LHCN-M2 (cell line): ENCODE measurements around the gene TGM1. TPM values are rescaled to one million over a fixed set of nuclear protein-coding genes. Genes with fewer than 3 reads are reported as not detected.
A peak's percentile ranks its signal among the peaks of the same experiment; 100 is the strongest.
"Not testable (repeated sequence)": the region's sequence is repeated elsewhere in the genome, so short reads cannot be mapped to it uniquely, and the experiment has no call there.

Experiments
- DNase-seq: peaks from one replicate; pipeline ENCODE4 v3.0.0-alpha.2; 2012; ENCODE audit warnings: low read depth
- total RNA-seq: library from RNA; depleted of rRNA; stranded (reverse); fragments of >200 nt; gene quantifications from 2 replicates; pipeline ENCODE4 v1.2.3, GENCODE V29; 2014

Gene TGM1
- total RNA-seq, 1 experiment from 2014 or later = 2.5 TPM

DNA sequence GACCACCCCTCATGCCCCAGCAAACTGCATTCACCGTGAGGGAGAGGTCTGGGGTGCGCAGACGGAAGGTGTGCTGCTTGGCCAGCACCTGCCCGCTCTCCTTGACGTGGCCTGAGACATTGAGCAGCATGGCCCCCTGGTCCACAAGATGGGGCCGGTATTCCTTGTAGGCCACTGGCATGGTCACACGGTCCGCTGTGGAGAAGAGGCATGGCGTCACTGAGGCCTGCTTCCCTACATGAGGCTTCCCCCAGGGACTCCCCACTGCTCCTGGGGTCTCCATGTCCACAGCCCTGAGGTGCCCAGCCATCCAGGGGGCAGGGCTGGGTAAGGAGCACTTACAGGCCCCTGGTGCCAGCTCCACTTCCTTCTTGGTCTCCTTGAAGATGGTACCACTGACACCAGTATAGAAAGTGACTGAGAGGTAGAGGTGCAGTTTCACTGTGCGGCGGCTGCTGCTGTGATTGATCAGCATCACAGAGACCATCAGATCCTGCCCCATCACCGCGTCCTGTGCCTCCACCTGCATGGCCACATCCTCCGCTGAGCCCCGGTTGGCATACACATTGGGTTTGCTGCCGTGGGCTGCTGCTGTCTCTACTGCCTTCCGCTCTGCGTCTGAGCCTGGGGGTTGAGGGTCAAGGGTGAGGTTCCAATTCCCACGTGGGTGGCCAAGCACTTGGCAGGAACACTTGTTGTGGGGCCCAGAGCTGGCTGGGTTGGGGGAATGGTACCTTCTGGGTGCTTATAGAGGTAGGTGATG, 8.2 kb downstream of the TGM1 start:
- DNase-seq = no peak

DNA sequence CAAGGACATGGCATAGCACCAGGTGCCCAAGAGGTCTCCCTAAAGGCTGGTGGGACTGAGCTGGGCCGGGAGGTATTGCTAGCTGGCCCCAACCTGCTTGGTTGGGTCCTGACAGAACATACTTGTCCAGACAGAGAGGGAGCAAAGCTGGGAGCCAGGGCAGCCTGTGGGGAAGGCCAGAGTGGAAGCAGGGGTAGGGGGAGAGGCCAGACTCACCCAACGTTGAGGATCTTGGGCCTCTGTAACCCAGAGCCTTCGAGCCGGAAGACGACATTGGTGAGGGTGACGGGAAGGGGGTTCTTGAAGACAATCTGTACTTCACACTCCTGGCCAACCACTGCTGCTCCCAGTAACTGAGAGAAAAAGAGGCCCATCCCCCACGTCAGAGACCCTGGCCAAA, 9.0 kb downstream of the TGM1 start:
- no peak for DNase-seq

GRCh38 chr14:24252289-24253124, 10.5 kb downstream of the TGM1 start:
- DNase-seq = no peak

DNA sequence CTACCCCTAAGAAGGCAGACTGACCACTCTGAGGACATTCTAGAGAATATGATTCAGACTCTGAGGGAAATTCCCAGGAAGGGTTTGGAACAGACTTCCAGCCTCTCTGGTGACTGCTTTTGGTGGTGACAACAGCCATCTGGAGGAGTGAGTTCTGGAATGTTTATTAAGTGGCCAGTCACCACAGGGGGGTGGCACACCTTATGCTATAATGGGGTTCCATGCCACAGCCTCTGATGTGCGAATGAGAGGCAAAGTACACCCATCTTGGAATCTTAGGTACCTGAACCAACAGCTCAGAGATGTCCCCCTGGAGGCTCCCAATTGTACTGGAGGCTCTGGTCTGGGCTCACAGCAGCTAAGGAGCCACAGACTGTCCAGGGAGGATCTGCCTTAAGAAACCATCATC, 11.1 kb downstream of the TGM1 start:
- no peak for DNase-seq

DNA sequence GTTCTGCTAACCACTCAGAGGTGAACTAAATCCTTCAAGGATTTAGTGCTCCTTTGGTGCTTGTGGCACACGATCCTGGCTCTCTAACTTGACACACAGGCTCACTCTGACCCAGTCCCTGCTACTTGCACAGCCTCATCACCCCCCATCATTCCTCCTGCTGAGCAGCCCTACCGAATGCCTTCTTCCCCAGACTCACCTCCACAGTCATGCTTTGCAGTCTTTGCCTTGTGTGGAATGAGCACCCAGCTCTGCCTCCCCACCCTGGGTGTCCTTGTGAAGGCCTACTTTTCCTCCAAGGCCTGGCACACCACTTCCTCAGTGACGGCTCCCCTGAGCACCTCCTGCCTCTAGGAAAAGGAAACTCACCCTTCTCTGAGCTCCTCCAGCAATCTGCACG, 12.6 kb downstream of the TGM1 start:
- DNase-seq = no peak

DNA sequence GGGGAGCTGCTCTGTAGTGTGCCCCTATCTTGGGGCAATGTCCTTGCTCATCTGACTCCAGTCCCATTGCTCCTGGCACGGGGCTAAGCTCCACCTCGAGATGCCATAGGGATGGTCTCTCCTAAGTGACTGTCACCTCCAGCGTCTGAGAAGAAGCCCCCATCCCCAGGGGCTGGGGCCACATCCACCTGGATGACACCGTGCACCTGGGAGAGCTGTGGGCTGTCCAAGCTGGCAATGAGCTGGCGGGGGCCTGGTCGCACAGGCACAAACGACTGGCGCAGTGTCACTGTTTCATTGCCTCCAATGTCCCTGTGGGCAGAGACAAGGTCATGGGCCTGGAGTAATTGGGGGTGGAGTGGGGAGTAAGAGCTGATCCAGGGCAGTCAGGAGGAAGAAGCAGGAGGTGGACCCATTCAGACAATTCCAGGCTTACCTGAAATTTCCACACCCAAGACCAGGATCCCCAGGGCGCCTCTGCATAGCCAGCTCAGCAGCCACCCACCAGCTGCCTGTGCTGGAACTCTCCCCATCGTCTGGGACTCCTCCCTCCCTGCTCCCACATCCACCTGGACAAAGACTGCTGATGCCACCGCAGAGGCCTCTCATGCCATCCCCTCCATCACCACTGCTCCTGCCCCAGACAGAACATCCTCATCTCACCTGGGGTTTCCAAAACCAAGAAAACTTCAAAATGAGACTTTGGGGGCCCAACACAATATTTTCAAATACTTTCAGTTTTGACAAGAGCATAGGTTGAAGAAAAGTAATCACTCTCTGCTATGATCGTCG, 13.6 kb downstream of the TGM1 start:
- DNase-seq = no peak

DNA sequence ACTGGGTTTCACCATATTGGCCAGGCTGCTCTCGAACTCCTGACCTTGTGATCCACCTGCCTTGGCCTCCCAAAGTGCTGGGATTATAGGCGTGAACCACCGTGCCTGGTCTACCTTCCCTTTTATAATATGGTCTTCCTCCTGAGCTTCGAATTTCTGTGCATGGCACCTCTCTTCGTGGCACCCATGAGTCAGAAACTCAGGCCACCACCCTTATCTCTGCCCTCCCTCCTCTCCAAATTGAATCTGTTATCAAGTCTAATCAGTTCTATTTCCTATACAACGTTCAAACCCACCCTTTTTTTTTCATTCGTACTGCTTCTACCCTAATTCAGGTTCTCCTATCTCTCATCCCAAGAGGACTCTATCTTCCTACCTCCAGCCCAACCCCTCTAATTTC, 15.6 kb downstream of the TGM1 start:
- no peak for DNase-seq

- peak; percentile 10 for DNase-seq
Measured at GRCh38 chr14:24246765-24247212, 16.2 kb downstream of the TGM1 start.

DNA sequence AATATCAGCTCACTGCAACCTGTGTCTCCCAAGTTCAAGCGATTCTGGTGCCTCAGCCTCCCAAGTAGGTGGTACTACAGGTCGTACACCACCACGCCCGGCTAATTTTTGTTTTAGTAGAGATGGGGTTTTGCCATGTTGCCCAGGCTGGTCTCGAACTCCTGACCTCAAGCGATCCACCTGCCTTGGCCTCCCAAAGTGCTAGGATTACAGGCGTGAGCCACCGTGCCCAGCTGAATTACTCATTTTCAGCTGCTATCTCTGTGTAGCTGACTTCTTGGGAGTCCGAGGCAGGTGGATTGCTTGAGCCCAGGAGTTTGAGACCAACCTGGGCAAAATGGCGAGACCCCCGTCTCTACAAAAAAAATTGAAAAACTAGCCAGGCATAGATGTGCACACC, 17.6 kb downstream of the TGM1 start:
- not testable (repeated sequence) for DNase-seq

DNA sequence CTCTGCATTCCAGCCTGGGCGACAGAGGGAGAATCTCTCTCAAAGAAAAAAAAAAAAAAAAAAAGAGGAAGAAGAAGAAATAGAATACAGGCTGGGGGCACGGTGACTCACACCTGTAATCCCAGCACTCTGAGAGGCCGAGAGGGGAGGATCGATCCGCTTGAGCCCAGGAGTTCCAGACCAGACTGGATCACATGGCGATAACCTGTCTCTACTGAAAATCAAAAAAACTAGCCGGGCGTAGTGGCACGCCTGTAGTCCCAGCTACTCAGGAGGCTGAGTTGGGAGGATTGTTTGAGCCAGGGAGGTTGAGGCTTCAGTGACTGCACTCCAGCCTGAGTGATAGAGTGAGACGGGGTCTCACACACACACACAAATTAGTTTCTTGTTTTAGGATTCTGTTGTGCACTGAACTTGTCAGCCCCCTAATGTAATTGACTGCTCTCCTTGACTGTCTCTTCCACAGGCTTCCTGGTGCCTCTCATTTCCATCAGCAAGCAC, 19.6 kb downstream of the TGM1 start:
- no peak for DNase-seq

DNA sequence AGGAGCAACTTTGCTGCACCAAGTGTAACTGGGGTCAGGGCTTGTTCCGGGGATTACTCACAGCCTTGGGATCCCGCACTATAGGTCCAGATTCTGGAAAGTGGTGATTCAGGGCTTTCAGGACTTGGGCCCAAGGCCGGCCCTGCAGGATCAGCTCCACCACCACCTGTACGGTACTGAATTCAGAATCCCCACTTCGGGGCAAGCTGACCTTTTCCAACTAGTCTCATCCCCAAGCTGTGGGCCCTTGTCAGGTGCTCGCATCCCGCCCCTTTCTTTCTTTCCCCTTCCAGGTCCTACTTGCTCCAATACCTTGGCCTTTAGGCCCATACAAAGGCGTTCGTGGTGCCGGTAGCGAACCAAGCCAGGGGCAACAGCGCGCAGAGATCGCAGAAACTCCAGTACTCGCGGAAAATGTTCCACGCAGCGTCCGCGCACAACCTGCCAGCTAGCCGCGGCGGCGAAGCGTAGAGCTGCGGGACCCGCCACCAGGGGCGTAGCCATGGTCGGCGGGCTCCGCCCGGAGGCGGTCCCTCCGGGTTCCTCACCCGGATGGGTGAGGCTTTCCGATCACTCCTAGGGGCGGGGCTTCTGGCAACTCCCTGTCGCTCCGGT, 21.0 kb downstream of the TGM1 start:
- DNase-seq = peak; percentile 87

DNA sequence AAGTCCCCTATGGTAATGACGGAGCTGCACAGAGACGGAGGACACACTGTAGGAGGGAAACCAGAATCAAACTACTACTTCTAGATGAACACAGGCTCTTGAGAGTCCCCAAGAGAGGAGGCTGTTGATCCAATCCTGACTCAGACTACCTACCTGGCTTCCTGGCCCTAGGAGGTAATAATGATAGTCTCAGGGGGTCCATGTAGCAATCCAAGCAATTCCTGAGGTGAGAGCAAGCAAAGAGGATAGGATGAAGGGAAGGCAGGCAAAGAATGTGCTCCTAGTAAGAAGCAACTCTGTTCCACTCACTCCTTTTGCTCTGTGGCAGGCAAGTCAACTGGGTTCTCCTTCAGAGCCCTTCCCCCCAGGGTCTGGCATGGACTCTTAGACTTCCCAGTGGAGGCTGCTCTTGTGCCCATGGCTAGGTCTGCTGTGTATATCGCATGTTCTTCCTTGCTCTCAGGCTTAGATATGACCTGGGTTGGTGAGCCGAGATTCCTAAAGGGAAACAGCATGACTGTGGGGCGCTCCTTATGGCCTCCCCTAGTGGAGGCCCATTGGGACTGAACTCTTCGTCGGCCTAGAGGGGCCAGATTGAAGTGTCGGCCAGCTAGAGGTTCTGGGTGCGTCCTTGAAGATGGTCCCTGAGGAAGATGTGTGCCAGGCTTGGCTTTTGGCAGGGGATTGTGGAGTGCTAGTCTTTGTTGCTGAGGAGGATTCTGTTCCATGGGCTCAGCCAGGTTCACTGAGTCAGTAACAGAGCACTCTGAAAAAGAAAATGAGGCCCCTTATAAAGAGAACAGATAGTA, 22.7 kb downstream of the TGM1 start:
- DNase-seq = no peak

GRCh38 chr14:24238527-24239037, 24.4 kb downstream of the TGM1 start:
- no peak for DNase-seq

GRCh38 chr14:24238123-24238522, 24.9 kb downstream of the TGM1 start:
- DNase-seq = no peak

GRCh38 chr14:24237463-24237955, 25.5 kb downstream of the TGM1 start:
- peak; percentile 65 for DNase-seq

DNA sequence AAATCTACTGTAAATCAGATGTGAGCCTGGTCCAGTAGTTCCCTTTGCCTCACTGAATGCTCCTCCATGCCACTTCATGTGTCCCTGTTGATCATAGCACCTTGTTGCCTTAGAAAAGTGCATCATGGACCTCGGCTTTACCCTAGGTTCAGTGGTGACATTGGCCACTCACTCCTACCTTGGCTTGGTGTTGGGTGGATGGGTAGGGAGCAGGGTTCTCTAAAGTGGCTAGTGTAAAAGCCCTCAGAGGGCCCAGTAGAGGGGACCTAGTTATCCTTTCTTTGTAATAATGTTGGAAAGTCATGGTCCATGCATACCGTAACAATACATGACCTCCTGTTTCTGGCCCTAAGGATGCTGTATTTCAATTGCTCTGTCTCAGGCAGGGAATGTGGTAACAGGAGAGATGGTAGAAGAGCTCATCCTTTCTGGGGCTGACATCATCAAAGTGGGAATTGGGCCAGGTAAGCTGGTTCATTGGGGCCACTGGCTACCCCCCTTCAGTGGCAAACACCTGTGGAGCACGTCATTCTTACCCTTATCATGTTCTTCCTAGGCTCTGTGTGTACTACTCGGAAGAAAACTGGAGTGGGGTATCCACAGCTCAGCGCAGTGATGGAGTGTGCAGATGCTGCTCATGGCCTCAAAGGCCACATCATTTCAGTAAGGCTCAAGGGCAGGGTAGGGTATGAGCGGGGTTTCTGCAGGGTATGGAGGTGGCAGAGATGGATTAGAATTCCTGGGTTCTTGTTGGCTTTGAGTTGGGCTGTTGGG, 26.1 kb downstream of the TGM1 start:
- DNase-seq = no peak

DNA sequence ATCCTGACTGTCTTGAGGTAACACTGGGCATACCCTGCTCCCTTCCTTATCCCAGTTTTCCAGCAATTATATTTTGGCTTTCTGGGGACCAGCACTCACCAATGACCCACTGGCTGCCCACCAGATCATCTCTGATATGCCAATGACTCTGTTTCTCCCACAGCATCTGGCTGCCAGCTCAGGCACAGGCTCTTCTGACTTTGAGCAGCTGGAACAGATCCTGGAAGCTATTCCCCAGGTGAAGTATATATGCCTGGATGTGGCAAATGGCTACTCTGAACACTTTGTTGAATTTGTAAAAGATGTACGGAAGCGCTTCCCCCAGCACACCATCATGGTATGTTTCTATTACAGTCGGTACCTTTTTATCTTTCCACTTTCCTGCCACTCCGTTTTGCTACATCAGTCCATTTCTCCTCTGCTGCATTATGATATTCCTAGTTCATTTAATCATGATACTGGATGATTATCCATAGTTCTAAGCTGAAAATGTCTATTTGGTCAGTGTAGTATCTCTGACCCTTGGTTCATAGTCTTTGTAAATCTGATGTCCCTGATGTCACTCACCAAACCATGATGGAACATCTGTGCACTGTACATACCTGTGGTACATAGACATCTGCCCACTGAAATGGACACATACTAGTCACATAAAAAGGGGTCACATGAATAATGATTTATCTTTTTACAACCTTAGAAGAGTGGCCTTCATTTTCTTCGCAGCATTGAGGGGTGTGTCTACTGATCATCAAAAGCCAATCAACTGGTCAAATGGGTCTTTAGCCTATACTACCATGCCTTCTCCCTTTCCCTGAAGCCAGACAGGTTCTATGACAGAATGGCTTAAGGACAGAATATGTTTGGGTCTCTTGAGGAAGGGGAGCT, 26.9 kb downstream of the TGM1 start:
- DNase-seq = no peak
